ENCODE results near the gene MCIDAS.

The MCIDAS gene

GRCh38 chr5:55222092-55222984 lies 4.8 kb downstream of the MCIDAS start:
- DNase-seq: no peak

- no peak for DNase-seq
Observed at GRCh38 chr5:55220433-55221185, 6.5 kb downstream of the MCIDAS start.

- no peak for DNase-seq
Observed at GRCh38 chr5:55219770-55220169, 7.3 kb downstream of the MCIDAS start.

- DNase-seq: no peak
Observed at GRCh38 chr5:55218967-55219366, 8.1 kb downstream of the MCIDAS start.

DNA sequence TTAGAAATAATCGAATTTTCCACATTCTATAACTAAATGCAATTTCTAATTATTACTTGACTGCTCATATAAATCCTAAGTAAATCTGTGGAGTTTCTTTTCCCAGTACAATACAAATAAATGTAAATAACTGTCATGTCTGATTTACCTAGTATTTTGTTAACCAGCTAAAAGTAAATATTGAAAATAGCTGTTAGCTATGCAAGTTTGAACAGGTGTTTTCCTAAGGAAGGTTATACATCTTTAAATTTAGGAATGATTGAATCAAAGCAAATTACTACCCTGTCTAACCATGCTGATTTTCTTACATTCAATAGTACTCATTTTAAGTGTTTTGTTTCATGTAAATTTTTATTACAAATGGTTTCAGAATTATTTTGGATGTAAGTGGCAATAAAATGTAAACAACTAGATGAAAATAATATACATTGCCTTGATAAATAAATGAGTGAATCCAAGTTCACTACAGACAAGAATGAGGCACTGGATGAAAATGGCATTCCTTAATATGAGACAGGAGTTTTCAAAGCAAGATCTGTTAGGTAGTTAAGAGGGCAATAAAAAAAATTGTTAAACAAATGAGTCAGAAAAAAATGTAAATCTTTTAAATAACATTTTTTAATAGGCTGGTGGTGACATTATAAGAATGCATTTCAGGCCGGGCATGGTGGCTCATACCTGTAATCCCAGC lies 15.8 kb downstream of the MCIDAS start:
- no peak for DNase-seq

DNA sequence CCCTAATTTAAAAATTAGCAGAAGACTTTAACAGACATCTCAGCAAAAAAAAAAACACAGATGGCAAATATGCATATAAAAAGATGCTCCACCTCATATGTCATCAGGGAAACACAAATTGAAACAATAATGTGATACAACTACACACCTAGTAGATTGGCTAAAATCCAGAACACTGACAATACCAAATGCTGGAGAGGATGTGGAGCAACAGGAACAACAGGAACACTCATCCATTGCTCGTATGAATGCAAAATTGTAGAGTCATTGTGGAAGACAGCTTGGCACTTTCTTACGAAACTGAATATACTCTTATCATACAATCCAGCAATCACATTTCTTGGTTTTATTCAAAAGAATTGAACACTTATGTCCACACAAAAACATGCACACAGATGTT lies 22.1 kb downstream of the MCIDAS start:
- DNase-seq: no peak

GRCh38 chr5:55191165-55191564 lies 36.0 kb downstream of the MCIDAS start:
- no peak for DNase-seq

GRCh38 chr5:55188656-55189540 lies 38.2 kb downstream of the MCIDAS start:
- no peak for DNase-seq

DNA sequence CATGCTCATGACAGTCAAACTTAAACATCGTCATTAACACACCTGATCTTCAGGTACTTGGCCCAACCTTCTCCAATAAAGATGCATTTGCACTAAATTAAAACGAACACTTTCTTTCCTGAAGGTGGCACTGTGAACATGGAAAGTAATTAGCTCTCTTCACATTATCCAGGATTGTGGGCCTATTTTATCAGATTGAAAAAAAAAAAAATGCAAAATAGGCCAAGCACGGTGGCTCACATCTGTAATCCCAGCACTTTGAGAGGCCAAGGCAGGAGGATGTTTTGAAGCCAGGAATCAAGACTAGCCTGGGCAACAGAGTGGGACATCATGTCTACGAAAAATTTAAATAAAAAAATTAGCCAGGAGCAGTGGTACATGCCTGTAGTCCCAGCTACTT lies 39.7 kb downstream of the MCIDAS start:
- DNase-seq: no peak

- no peak for DNase-seq
Observed at GRCh38 chr5:55180016-55180415, 47.1 kb downstream of the MCIDAS start.

GRCh38 chr5:55177078-55177477 lies 50.0 kb downstream of the MCIDAS start:
- DNase-seq: no peak

DNA sequence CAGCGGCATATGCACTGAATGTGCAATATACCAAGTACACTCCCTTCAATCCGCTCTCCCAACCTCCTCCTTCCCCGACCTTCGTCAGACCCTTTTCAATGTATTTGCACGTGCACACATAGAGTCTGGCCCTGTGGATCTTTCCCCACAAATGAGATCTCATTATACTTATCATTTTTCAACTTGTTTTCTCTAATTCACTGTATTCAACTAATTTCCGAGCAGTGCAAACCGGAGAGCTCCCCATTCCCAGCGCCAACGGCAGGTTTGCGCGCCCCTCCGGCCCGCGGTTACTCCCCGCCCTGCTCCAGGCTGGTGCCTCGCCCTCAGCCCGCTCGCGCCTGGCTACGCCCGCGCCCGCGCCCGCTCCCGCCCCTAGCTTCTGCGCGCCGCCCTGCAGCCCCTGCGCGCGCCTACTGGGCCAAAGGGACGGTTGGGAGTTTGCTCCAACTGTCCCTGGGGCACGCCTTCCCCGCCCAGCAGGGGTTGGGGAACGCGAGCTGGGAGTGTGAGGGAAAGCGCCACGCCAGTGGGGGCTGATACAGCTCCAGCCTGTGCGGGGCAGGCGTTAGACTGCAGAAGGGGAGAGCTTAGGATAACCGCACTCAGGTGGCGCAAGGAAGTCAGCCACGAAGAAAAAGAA lies 50.8 kb downstream of the MCIDAS start:
- no peak for DNase-seq

GRCh38 chr5:55175781-55176175 lies 51.3 kb downstream of the MCIDAS start:
- DNase-seq: no peak

- no peak for DNase-seq
Observed at GRCh38 chr5:55173687-55174230, 53.4 kb downstream of the MCIDAS start.

- peak; percentile 32 for DNase-seq
Observed at GRCh38 chr5:55172937-55173686, 54.0 kb downstream of the MCIDAS start, which contains the start of gene CDC20B. TSS of gene CDC20B (minus strand) at chr5:55173177. CDS start at chr5:55173000, 177 bp downstream.

GRCh38 chr5:55172051-55172899 lies 54.8 kb downstream of the MCIDAS start:
- peak; percentile 61 for DNase-seq

GRCh38 chr5:55171471-55171870 lies 55.6 kb downstream of the MCIDAS start:
- DNase-seq: no peak

Data from GDM1 (cell line).